DND-41 (cell line): ENCODE measurements around the gene RGS8.

ENCODE experiments used
- ATAC-seq: fragments of 200-7000 bp; cut with Tn5 transposase; 3 replicates; pipeline ENCODE4 v1.9.1; 2021; ENCODE audit warnings: low read depth; ENCODE audit not compliant: insufficient read depth
- DNase-seq: peaks from one replicate; pipeline ENCODE4 v3.0.0-alpha.2; 2020
- H2AFZ ChIP-seq: 2 replicates; pipeline ENCODE4 v1.6.0; 2012; ENCODE audit warnings: low read depth, low read length
- H3K27ac ChIP-seq: 2 replicates; pipeline ENCODE4 v1.5.1; 2012; ENCODE audit warnings: low read length, inconsistent platforms
- H3K27me3 ChIP-seq: fragments of 200-600 bp; sonication (generic); 2 replicates; pipeline ENCODE4 v1.6.0; 2012; ENCODE audit warnings: low read length, mild to moderate bottlenecking, inconsistent platforms; ENCODE audit not compliant: insufficient read depth, poor library complexity
- H3K36me3 ChIP-seq: 2 replicates; pipeline ENCODE4 v1.5.1; 2012; ENCODE audit warnings: low read length, inconsistent platforms; ENCODE audit not compliant: insufficient read depth
- H3K4me1 ChIP-seq: 2 replicates; pipeline ENCODE4 v1.5.1; 2012; ENCODE audit warnings: mild to moderate bottlenecking, low read length; ENCODE audit not compliant: insufficient read depth
- H3K4me2 ChIP-seq: 2 replicates; pipeline ENCODE4 v1.6.0; 2012; ENCODE audit warnings: mild to moderate bottlenecking, moderate library complexity, low read length, inconsistent platforms; ENCODE audit not compliant: insufficient read depth
- H3K4me3 ChIP-seq, 2 experiments: fragments of 200-600 bp in 1 of 2; shearing (Covaris generic) in 1 of 2; 2 replicates each; pipeline ENCODE4 v1.5.1; 2012 to 2016; ENCODE audit warnings: inconsistent platforms in 2 of 2, low read length in 2 of 2, mild to moderate bottlenecking in 2 of 2, low read depth in 1 of 2, moderate library complexity in 1 of 2
- H3K79me2 ChIP-seq: 2 replicates; pipeline ENCODE4 v1.6.0; 2012; ENCODE audit warnings: low read length, inconsistent platforms; ENCODE audit not compliant: insufficient read depth
- H3K9ac ChIP-seq: 2 replicates; pipeline ENCODE4 v1.6.0; 2012; ENCODE audit warnings: low read depth, mild to moderate bottlenecking, inconsistent platforms, low read length, moderate library complexity
- H3K9me3 ChIP-seq: 2 replicates; pipeline ENCODE4 v1.5.1; 2012; ENCODE audit warnings: low read length, moderate library complexity, mild to moderate bottlenecking, inconsistent platforms; ENCODE audit not compliant: insufficient read depth, severe bottlenecking
- H4K20me1 ChIP-seq: 2 replicates; pipeline ENCODE4 v1.6.0; 2012; ENCODE audit warnings: low read length; ENCODE audit not compliant: insufficient read depth
- CTCF ChIP-seq: IDR thresholded peaks from 2 replicates; pipeline ENCODE4 v1.5.1; 2012; ENCODE audit warnings: borderline replicate concordance, low read length, moderate library complexity, mild to moderate bottlenecking; ENCODE audit not compliant: poor library complexity, severe bottlenecking; ENCODE audit errors: extremely low read depth
- EZH2 ChIP-seq: IDR thresholded peaks from 3 replicates; pipeline ENCODE4 v1.6.1; 2012; ENCODE audit warnings: borderline replicate concordance, low read depth, mild to moderate bottlenecking, moderate library complexity, low read length, inconsistent platforms; ENCODE audit not compliant: severe bottlenecking

The RGS8 gene

GRCh38 chr1:182685215-182685614, 828 bp upstream of the RGS8 start:
- ATAC-seq (no peak), DNase-seq (no peak)
- Histone ChIP-seq H3K27ac (no peak overlapping the region), H3K4me3 (no peak overlapping the region), H3K79me2 (no peaks in the 10 kb centered on the region), H3K9ac (no peak overlapping the region), H3K4me2 (no peak overlapping the region), H3K36me3 (no peaks in the 10 kb centered on the region), H3K9me3 (no peaks in the 10 kb centered on the region), H3K4me1 (peaks cover 7% of the 10 kb centered on the region), H2AFZ (no peak overlapping the region), H4K20me1 (no peaks in the 10 kb centered on the region), H3K27me3 (no peaks in the 10 kb centered on the region)
- no peak for TF ChIP-seq CTCF
- no peak for TF ChIP-seq EZH2

- Histone ChIP-seq H3K27me3 (no peaks in the 10 kb centered on the region), H3K79me2 (no peaks in the 10 kb centered on the region), H3K36me3 (no peaks in the 10 kb centered on the region), H4K20me1 (no peaks in the 10 kb centered on the region), H3K9me3 (no peaks in the 10 kb centered on the region), H3K4me2 (no peak overlapping the region), H3K4me1 (peaks cover 7% of the 10 kb centered on the region), H3K9ac (no peak overlapping the region), H3K27ac (no peak overlapping the region), H2AFZ (no peak overlapping the region), H3K4me3 (no peak overlapping the region)
- no peak for ATAC-seq
- TF ChIP-seq CTCF, result no peak
- no peak for TF ChIP-seq EZH2
- DNase-seq, result no peak
Observed at GRCh38 chr1:182682898-182683501, 1.4 kb downstream of the RGS8 start.

GRCh38 chr1:182682406-182682805, 2.0 kb downstream of the RGS8 start:
- TF ChIP-seq CTCF, result no peak
- no peak for TF ChIP-seq EZH2
- Histone ChIP-seq H3K4me1 (peaks cover 7% of the 10 kb centered on the region), H4K20me1 (no peaks in the 10 kb centered on the region), H3K4me3 (no peak overlapping the region), H3K27ac (no peak overlapping the region), H3K9ac (no peak overlapping the region), H3K4me2 (no peak overlapping the region), H3K27me3 (no peaks in the 10 kb centered on the region), H3K79me2 (no peaks in the 10 kb centered on the region), H2AFZ (no peak overlapping the region), H3K9me3 (no peaks in the 10 kb centered on the region), H3K36me3 (no peaks in the 10 kb centered on the region)
- ATAC-seq, result no peak
- no peak for DNase-seq

GRCh38 chr1:182681568-182681912, 2.8 kb downstream of the RGS8 start:
- no peak for DNase-seq
- ATAC-seq, result no peak
- TF ChIP-seq CTCF, result no peak
- TF ChIP-seq EZH2, result no peak
- no peaks in the 10 kb centered on the region for H3K79me2 ChIP-seq
- H3K4me2 ChIP-seq, result no peak overlapping the region
- H3K4me3 ChIP-seq, result no peak overlapping the region
- H3K9me3 ChIP-seq, result no peaks in the 10 kb centered on the region
- no peak overlapping the region for H3K27ac ChIP-seq
- peaks cover 7% of the 10 kb centered on the region for H3K4me1 ChIP-seq
- no peak overlapping the region for H3K9ac ChIP-seq
- no peaks in the 10 kb centered on the region for H4K20me1 ChIP-seq
- H3K27me3 ChIP-seq, result no peaks in the 10 kb centered on the region
- H3K36me3 ChIP-seq, result no peaks in the 10 kb centered on the region
- no peak overlapping the region for H2AFZ ChIP-seq
